ENCODE results near the gene LRP1. TPM values are rescaled to one million over a fixed set of nuclear protein-coding genes. Genes with fewer than 3 reads are reported as not detected.
A peak's percentile ranks its signal among the peaks of the same experiment; 100 is the strongest.

LRP1 gene
- total RNA-seq, 1 donor from 2014 or later, result 61.0 TPM

DNA sequence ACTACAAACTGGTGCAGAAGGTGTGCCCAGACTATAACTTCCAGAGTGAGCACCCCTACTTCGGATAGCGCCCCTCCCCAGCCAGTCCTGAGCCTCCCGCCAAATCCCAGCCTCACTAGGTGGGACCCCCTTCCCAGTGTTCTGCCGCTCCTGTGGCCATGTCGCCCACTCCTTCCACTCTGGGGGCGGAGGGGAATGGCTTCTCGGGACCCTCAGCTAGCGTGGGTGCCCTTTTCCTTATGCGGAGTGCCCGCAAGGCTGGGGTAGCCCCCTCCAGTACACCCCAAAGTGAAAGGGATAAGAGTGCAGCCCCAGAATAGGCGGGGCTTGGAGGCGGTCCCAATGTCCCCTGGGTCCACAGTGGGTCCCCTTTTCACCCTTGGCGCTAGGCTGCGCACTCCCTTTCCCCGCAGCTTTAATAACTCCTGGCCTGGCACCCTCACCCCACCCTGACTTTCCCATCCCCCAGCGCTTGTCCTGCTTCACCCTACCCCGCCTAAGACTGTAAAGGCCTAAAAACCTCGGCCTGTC lies 97.5 kb downstream of the LRP1 start:
- Histone ChIP-seq H3K27me3 (ENCODE audit: low read depth) (peaks cover 71% of the 10 kb centered on the region), H3K4me3 (no peak overlapping the region), H3K27ac (replicated peaks) (no peak overlapping the region), H3K9me3 (replicated peaks) (no peaks in the 10 kb centered on the region), H3K36me3 (no peaks in the 10 kb centered on the region), H3K4me1 (peaks cover 37% of the 10 kb centered on the region)
- intact Hi-C loops (cut with micrococcal nuclease), result no loop called here
- TF ChIP-seq, protein P1, sequence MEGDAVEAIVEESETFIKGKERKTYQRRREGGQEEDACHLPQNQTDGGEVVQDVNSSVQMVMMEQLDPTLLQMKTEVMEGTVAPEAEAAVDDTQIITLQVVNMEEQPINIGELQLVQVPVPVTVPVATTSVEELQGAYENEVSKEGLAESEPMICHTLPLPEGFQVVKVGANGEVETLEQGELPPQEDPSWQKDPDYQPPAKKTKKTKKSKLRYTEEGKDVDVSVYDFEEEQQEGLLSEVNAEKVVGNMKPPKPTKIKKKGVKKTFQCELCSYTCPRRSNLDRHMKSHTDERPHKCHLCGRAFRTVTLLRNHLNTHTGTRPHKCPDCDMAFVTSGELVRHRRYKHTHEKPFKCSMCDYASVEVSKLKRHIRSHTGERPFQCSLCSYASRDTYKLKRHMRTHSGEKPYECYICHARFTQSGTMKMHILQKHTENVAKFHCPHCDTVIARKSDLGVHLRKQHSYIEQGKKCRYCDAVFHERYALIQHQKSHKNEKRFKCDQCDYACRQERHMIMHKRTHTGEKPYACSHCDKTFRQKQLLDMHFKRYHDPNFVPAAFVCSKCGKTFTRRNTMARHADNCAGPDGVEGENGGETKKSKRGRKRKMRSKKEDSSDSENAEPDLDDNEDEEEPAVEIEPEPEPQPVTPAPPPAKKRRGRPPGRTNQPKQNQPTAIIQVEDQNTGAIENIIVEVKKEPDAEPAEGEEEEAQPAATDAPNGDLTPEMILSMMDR (IDR thresholded peaks at IDR 0.05; ENCODE audit: borderline replicate concordance), result no peak
- DNase-seq, result no peak

DNA sequence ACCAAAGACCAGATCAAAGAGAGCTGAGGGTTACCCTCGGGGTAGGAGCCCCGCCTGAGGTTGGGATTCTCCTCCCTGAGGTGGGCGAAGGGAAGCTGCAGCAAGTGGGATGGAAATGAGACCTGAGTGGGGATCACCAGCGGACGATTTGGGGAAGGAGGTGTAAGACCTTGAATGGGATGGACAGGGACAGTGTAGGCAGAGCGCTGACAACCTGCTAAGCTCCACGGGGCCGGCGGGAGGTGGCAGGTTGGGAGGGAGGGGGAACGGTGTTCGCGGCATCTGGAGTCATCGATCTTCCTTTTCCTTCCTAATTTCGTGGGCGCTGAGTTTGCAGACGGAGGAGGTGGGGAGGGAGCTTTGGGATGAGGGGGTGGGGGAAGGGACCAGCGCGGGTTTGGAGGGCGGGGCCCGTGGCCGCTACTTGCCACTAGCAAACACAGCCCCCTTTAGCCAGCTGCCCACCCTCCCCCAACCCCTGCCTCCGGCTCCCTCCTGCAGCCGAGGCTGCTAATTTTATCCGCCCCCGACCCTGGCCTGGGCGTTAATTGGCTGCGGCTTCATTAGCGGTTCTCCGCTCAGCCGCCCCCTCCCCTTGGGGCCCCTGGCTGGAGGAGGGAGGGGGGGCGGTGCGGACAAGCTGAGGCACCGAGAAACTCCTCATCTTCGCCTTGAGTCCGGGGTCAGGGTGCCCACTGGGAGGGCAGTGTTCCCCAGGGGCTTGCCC lies 98.5 kb downstream of the LRP1 start:
- Histone ChIP-seq H3K27me3 (ENCODE audit: low read depth) (peaks cover 61% of the 10 kb centered on the region), H3K27ac (replicated peaks) (no peak overlapping the region), H3K36me3 (peaks cover 6% of the 10 kb centered on the region), H3K4me1 (peaks cover 45% of the 10 kb centered on the region), H3K9me3 (replicated peaks) (no peaks in the 10 kb centered on the region), H3K4me3 (peak overlapping the region; percentile 45)
- intact Hi-C loops (cut with micrococcal nuclease), result no loop called here
- no peak for DNase-seq
- TF ChIP-seq, protein P1 (IDR thresholded peaks at IDR 0.05; ENCODE audit: borderline replicate concordance), result no peak

DNA sequence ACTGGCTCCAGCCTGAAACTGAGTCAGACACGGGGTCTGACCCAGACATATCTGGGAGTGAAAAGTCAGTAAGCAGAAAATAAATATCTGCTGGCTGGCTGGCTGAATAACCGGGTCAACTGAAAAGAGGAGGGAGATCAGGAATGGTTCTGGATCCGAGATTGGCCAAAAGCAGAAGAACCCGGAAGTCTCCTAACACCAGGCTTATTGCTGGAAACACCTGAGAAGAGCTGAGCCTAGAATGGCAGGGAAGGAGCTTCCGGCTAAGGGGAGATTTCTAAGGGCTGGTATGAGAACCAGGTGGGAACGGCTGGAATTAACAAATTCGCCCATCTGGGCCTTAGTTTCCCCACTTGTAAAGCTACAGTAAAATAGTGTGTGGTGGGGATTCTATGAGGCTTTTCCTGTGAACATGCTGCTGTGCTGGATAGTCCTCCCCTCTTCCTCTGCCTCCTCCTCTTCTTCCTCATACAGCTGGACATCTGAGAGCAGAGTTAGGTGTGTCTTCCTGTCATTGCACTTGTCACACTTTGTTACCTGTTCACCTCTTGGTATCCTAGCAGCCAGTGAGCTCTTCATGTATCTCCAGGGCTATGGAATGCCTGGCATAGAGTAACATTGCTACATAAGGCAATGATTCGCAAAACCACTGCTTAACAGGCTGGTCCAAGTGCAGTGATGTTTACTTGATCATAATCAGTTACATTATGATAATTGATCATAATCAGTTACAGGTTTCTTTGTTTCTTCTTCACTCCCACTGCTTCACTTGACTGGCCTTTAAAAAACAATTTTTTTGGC lies 99.2 kb downstream of the LRP1 start:
- intact Hi-C loops (cut with micrococcal nuclease), result no loop called here
- peak overlapping the region; percentile 45 for H3K4me3 ChIP-seq
- DNase-seq, result no peak
- no peaks in the 10 kb centered on the region for H3K9me3 ChIP-seq (replicated peaks)
- H3K27ac ChIP-seq (replicated peaks), result no peak overlapping the region
- H3K36me3 ChIP-seq, result peaks cover 13% of the 10 kb centered on the region
- TF ChIP-seq, protein P1 (IDR thresholded peaks at IDR 0.05; ENCODE audit: borderline replicate concordance), result no peak
- H3K27me3 ChIP-seq (ENCODE audit: low read depth), result peaks cover 53% of the 10 kb centered on the region
- H3K4me1 ChIP-seq, result peaks cover 45% of the 10 kb centered on the region

DNA sequence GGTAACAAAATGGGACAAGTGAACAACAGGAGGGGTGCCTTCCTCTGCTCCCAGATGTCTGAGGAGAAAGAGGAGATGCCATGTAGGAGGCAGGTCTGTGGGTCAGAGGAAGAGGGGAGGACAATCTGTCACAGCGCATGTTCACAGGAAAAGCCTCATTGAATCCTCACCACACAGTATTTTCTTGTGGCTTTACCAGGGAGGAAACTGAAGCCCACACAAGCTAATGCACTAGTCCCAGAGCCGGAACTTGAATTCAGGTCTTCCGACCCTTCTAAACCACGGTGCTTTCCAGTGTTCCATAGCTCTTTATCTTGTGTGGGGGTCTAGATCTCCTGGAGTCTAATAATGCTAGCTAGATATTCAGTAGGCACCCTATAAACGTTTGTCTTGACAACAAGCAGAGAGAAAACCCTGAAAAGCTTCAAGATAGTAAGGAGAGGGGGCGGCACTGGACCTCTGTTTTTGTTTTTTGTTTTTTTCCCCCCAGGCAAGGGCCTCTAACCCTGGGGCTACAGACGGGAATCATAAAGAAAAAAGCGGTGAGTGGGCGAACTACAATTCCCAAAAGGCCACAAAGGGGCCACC lies 100.9 kb downstream of the LRP1 start:
- peaks cover 54% of the 10 kb centered on the region for H3K4me1 ChIP-seq
- H3K27me3 ChIP-seq (ENCODE audit: low read depth), result peaks cover 37% of the 10 kb centered on the region
- H3K9me3 ChIP-seq (replicated peaks), result no peaks in the 10 kb centered on the region
- H3K36me3 ChIP-seq, result peaks cover 30% of the 10 kb centered on the region
- H3K27ac ChIP-seq (replicated peaks), result peak overlapping the region; percentile 83
- DNase-seq, result no peak
- intact Hi-C loops (cut with micrococcal nuclease), result no loop called here
- H3K4me3 ChIP-seq, result peak overlapping the region; percentile 83
- TF ChIP-seq, protein P1 (IDR thresholded peaks at IDR 0.05; ENCODE audit: borderline replicate concordance), result peak; percentile 39

DNA sequence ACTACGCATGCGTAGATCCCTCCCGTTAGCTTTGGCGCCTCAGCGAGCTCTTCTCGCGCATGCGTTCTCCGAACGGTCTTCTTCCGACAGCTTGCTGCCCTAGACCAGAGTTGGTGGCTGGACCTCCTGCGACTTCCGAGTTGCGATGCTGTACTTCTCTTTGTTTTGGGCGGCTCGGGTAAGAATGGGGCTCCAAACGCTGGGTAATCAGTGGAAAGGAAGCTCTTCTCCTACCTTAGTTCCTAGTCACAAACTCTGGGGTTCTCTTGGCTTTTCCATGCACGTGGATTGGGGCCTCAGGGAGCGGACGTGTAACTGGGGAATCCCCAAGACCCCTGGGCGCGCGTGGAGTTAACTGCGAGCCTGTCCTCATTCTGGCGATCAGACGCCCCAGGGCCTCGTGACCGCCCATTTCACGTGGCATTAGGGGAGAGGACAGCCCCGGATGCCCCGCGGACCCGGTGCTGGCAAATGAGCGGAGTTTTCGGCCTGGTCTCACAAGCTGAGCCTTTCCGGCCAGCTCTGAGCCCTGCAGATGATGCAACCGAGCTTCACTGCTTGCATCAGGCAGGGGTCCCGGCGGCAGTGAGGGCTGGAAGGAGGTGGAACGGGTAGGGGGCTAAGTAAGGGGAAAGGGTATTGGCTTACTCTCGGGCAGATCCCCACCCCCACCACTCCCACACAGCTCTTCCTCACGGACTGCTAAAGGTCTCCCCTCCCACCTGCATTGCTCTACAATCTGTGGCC lies 101.5 kb downstream of the LRP1 start, which contains the start of gene SHMT2:
Gene SHMT2, plus strand, starts transcription at position 78 of the 747 bp plus-strand sequence. Its CDS starts 68 bp downstream, at position 146.
- H3K9me3 ChIP-seq (replicated peaks), result no peaks in the 10 kb centered on the region
- TF ChIP-seq, protein P1 (IDR thresholded peaks at IDR 0.05; ENCODE audit: borderline replicate concordance), result no peak
- intact Hi-C loops (cut with micrococcal nuclease), result no loop called here
- H3K4me3 ChIP-seq, result peak within 1 kb of the TSS; percentile 83
- H3K4me1 ChIP-seq, result peaks cover 55% of the 10 kb centered on the region
- peaks cover 36% of the 10 kb centered on the region for H3K36me3 ChIP-seq
- peak; percentile 92 for DNase-seq
- H3K27me3 ChIP-seq (ENCODE audit: low read depth), result peaks cover 34% of the 10 kb centered on the region
- peak within 1 kb of the TSS; percentile 83 for H3K27ac ChIP-seq (replicated peaks)
